HUES64 (cell line): ENCODE data around the gene HLA-DMA.

Experiments used
- H3K27ac ChIP-seq: 2 replicates; pipeline ENCODE4 v1.7.0; 2013; ENCODE audit warnings: low read depth, low read length, inconsistent platforms
- H3K27me3 ChIP-seq: 2 replicates; pipeline ENCODE4 v1.6.1; 2013; ENCODE audit warnings: mild to moderate bottlenecking, low read length; ENCODE audit not compliant: insufficient read depth
- H3K36me3 ChIP-seq: 2 replicates; pipeline ENCODE4 v1.6.1; 2013; ENCODE audit warnings: mild to moderate bottlenecking, low read length; ENCODE audit not compliant: insufficient read depth
- H3K4me1 ChIP-seq: 2 replicates; pipeline ENCODE4 v1.6.1; 2013; ENCODE audit warnings: mild to moderate bottlenecking, low read length, moderate library complexity; ENCODE audit not compliant: insufficient read depth
- H3K4me3 ChIP-seq: 2 replicates; pipeline ENCODE4 v1.5.1; 2013; ENCODE audit warnings: mild to moderate bottlenecking, low read length, moderate library complexity
- H3K9ac ChIP-seq: 2 replicates; pipeline ENCODE4 v1.6.1; 2013; ENCODE audit warnings: mild to moderate bottlenecking, low read depth, low read length
- H3K9me3 ChIP-seq: 2 replicates; pipeline ENCODE4 v1.6.1; 2013; ENCODE audit warnings: low read depth, low read length; ENCODE audit not compliant: insufficient read depth
- WGBS: fragments of 150-250, 120-280 bp; methylation state at CpG from one replicate; pipeline ENCODE4 v1.1.7; 2013; ENCODE audit warnings: missing lambda C conversion rate; 5-methylcytosine and 5-hydroxymethylcytosine counted together

HLA-DMA gene

DNA sequence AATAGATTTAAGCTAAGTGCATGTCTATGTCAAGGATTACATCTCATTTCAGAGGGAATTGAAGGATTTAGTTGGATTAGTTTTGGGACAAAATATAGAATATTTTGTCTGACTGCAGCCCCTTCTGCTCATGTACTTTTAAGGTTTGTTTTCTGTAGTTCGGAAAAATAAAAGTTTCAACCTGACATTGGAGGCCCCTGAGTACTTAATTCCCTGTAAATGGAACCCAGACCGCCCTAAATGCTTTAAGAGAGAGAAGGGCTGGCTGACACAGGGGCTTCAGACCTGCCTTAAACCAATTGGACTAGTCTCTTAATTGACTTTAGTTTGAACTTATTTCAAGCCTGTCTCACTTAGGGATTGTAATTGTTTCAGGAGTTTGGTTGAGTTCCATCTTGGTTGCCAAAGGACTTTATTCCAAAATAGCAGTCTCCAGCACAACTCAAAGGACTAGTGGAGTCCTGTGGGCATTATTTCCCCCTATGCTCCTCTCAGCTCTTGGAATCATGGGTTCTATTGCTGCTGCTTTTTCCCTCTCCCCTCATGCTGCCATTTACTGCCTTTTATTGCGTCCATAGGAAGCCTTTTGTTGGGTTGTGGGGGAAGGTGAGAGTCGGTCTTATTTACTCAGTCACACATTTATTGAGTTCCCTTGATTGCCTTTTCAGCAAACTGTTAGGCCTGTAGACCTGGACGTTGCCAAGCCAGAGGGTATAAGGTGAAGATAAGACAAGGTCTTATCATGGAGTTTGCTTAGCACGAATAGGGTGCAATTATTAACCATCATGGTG lies 30.0 kb upstream of the HLA-DMA start:
- WGBS: 82% methylated on average over 6 of the region's 6 CpGs
- peak overlapping the region; percentile 50; the same call in 1 of the 2 replicates for H3K27ac ChIP-seq
- no peaks in the 10 kb centered on the region; the same call in 1 of the 2 replicates for H3K4me1 ChIP-seq
- no peak overlapping the region for H3K4me3 ChIP-seq
- H3K9me3 ChIP-seq: no peaks in the 10 kb centered on the region
- H3K36me3 ChIP-seq: peaks cover 47% of the 10 kb centered on the region
- no peak overlapping the region for H3K9ac ChIP-seq
- H3K27me3 ChIP-seq: no peaks in the 10 kb centered on the region

DNA sequence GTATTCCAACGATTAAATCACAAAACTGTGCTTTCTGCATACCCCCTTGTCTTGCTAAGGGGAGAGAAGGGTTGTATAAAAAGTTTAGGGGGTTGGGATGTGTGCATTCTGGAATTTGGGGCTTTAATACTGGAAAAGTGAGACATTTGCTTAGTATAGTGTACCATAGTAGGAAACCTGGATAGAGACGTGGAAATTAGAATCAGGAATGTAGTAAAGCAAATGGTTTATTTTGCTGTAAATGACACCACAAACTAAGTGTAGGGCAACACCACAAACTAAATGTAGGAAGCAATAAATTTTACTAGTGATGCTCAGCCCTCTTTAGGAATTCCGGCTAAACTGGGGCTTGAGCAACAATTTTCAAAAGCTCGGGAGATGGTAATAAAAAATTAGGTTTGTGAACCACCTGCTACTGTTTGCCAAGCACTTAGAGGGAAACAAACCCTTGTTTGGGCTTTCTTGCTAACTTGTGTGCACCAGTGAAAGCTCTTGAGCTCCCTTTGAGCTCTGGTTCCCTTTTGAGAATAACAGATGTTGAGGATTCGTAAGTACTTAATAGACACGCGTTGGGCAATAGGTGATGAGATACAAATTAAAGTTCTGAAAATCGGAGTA lies 29.3 kb upstream of the HLA-DMA start:
- H3K9me3 ChIP-seq: no peaks in the 10 kb centered on the region
- no peak overlapping the region; the same call in 1 of the 2 replicates for H3K27ac ChIP-seq
- H3K27me3 ChIP-seq: no peaks in the 10 kb centered on the region
- H3K36me3 ChIP-seq: peaks cover 54% of the 10 kb centered on the region
- 89% methylated on average over 8 of the region's 8 CpGs for WGBS
- H3K9ac ChIP-seq: no peak overlapping the region
- H3K4me3 ChIP-seq: no peak overlapping the region
- H3K4me1 ChIP-seq: no peaks in the 10 kb centered on the region

DNA sequence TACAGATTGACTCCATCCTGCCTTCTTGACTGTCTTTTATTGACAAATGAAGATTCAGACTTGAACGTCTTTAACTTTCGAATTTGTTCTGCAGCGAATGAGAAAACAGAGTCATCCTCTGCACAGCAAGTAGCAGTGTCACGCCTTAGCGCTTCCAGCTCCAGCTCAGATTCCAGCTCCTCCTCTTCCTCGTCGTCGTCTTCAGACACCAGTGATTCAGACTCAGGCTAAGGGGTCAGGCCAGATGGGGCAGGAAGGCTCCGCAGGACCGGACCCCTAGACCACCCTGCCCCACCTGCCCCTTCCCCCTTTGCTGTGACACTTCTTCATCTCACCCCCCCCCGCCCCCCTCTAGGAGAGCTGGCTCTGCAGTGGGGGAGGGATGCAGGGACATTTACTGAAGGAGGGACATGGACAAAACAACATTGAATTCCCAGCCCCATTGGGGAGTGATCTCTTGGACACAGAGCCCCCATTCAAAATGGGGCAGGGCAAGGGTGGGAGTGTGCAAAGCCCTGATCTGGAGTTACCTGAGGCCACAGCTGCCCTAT lies 27.7 kb upstream of the HLA-DMA start:
- Histone ChIP-seq H3K27me3 (no peaks in the 10 kb centered on the region), H3K9ac (no peak overlapping the region), H3K9me3 (no peaks in the 10 kb centered on the region), H3K4me1 (0 out of 2 replicates have a peak, but pooled peaks cover under 1% of the 10 kb centered on the region), H3K27ac (no peak overlapping the region), H3K4me3 (no peak overlapping the region), H3K36me3 (peaks cover 70% of the 10 kb centered on the region)
- 87% methylated on average over 9 of the region's 11 CpGs for WGBS

DNA sequence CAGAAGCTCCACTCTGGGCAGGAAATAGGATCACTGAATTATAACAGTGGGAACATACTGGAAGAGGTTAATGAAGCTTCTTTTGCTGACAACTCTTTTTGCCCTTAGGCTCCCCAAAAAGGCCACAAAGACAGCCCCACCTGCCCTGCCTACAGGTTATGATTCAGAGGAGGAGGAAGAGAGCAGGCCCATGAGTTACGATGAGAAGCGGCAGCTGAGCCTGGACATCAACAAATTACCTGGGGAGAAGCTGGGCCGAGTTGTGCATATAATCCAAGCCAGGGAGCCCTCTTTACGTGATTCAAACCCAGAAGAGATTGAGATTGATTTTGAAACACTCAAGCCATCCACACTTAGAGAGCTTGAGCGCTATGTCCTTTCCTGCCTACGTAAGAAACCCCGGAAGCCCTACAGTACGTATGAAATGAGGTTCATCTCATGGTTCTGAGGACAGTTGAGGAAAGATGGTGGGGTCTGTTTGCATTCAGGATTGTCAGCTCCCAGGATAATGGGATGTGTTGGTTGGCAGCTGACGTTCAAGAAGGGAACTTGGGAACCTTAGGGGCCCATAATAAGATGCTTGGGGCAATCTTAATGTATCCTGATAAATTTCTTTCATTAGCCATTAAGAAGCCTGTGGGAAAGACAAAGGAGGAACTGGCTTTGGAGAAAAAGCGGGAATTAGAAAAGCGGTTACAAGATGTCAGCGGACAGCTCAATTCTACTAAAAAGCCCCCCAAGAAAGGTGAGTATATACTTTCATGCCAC lies 27.0 kb upstream of the HLA-DMA start:
- 95% methylated on average over 12 of the region's 12 CpGs for WGBS
- Histone ChIP-seq H3K36me3 (peaks cover 76% of the 10 kb centered on the region), H3K4me3 (no peak overlapping the region), H3K27ac (no peak overlapping the region; the same call in 1 of the 2 replicates), H3K4me1 (peaks cover 6% of the 10 kb centered on the region; the same call in 1 of the 2 replicates), H3K9ac (no peak overlapping the region), H3K9me3 (no peaks in the 10 kb centered on the region), H3K27me3 (no peaks in the 10 kb centered on the region)

DNA sequence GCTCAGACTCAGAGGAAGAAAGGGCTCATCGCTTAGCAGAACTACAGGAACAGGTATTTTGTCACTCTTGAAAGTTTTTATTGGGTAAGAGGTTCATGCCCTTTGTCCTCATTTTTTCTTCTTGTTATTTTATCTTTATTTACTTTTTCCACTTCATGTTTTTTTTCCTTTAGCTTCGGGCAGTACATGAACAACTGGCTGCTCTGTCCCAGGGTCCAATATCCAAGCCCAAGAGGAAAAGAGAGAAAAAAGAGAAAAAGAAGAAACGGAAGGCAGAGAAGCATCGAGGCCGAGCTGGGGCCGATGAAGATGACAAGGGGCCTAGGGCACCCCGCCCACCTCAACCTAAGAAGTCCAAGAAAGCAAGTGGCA lies 25.0 kb upstream of the HLA-DMA start:
- H3K4me3 ChIP-seq: no peak overlapping the region
- H3K36me3 ChIP-seq: peaks cover 96% of the 10 kb centered on the region
- WGBS: 94% methylated on average over 7 of the region's 7 CpGs
- H3K27me3 ChIP-seq: no peaks in the 10 kb centered on the region
- H3K9ac ChIP-seq: no peak overlapping the region
- H3K27ac ChIP-seq: no peak overlapping the region
- H3K4me1 ChIP-seq: peaks cover 6% of the 10 kb centered on the region; the same call in 1 of the 2 replicates
- no peaks in the 10 kb centered on the region for H3K9me3 ChIP-seq

DNA sequence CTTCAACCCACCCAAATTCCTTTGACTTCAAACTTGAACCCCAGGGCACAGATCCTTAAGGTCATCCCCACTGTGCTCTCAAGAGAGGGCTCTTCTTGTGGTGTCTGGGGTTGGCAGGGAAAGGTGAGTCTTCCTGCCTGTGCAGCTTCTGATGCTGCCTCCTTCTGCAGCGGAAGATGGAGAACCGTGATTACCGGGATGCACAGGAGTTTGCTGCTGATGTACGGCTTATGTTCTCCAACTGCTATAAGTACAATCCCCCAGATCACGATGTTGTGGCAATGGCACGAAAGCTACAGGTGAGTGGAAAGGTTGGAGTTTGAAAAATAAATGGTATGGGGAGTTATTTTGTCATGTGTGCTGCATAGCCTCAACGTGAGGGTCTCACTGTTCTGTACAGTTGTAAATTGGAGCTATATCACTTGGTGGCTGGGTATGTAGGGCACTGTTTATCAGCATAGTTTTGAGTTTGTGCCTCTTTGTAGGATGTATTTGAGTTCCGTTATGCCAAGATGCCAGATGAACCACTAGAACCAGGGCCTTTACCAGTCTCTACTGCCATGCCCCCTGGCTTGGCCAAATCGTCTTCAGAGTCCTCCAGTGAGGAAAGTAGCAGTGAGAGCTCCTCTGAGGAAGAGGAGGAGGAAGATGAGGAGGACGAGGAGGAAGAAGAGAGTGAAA lies 24.5 kb upstream of the HLA-DMA start:
- H3K9ac ChIP-seq: no peak overlapping the region
- no peak overlapping the region for H3K27ac ChIP-seq
- H3K4me3 ChIP-seq: no peak overlapping the region
- H3K36me3 ChIP-seq: peaks cover 100% of the 10 kb centered on the region
- H3K27me3 ChIP-seq: no peaks in the 10 kb centered on the region
- H3K9me3 ChIP-seq: no peaks in the 10 kb centered on the region
- 95% methylated on average over 10 of the region's 10 CpGs for WGBS
- peaks cover 6% of the 10 kb centered on the region; the same call in 1 of the 2 replicates for H3K4me1 ChIP-seq

DNA sequence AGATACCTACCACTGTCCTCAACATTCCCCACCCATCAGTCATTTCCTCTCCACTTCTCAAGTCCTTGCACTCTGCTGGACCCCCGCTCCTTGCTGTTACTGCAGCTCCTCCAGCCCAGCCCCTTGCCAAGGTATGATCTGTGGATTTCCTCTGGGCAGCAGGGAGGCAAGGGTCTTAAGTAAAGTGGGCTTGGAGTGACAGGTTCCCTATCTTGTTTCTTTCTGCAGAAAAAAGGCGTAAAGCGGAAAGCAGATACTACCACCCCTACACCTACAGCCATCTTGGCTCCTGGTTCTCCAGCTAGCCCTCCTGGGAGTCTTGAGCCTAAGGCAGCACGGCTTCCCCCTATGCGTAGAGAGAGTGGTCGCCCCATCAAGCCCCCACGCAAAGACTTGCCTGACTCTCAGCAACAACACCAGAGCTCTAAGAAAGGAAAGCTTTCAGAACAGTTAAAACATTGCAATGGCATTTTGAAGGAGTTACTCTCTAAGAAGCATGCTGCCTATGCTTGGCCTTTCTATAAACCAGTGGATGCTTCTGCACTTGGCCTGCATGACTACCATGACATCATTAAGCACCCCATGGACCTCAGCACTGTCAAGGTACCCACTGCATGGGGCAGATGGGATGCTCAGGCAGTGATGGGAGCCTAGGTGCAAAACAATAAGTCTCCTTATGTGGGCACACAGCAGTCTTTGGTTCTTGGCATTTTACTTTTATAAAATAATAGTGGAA lies 23.6 kb upstream of the HLA-DMA start:
- peaks cover 6% of the 10 kb centered on the region; the same call in 1 of the 2 replicates for H3K4me1 ChIP-seq
- no peak overlapping the region for H3K27ac ChIP-seq
- WGBS: 97% methylated on average over 7 of the region's 7 CpGs
- no peak overlapping the region for H3K9ac ChIP-seq
- peaks cover 94% of the 10 kb centered on the region for H3K36me3 ChIP-seq
- H3K27me3 ChIP-seq: no peaks in the 10 kb centered on the region
- peak overlapping the region; percentile 94; the same call in 1 of the 2 replicates for H3K4me3 ChIP-seq
- no peaks in the 10 kb centered on the region for H3K9me3 ChIP-seq

DNA sequence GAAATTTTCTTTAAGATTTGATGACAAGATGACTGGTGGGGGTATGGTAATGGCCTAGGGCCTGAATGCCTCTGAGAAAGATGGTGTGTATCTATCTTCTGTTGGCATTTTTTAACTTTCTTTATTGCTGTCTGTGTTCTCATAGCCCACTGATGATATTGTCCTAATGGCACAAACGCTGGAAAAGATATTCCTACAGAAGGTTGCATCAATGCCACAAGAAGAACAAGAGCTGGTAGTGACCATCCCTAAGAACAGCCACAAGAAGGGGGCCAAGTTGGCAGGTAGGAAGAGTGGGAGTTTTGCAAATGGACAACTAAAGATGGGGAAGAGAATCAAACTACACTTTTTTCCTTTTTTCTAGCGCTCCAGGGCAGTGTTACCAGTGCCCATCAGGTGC lies 23.0 kb upstream of the HLA-DMA start:
- H3K4me1 ChIP-seq: peaks cover 6% of the 10 kb centered on the region; the same call in 1 of the 2 replicates
- H3K9ac ChIP-seq: no peak overlapping the region
- H3K27ac ChIP-seq: no peak overlapping the region
- H3K9me3 ChIP-seq: no peaks in the 10 kb centered on the region
- WGBS: 96% methylated on average over 2 of the region's 2 CpGs
- H3K36me3 ChIP-seq: peaks cover 92% of the 10 kb centered on the region
- peak overlapping the region; percentile 94 for H3K4me3 ChIP-seq
- no peaks in the 10 kb centered on the region for H3K27me3 ChIP-seq

DNA sequence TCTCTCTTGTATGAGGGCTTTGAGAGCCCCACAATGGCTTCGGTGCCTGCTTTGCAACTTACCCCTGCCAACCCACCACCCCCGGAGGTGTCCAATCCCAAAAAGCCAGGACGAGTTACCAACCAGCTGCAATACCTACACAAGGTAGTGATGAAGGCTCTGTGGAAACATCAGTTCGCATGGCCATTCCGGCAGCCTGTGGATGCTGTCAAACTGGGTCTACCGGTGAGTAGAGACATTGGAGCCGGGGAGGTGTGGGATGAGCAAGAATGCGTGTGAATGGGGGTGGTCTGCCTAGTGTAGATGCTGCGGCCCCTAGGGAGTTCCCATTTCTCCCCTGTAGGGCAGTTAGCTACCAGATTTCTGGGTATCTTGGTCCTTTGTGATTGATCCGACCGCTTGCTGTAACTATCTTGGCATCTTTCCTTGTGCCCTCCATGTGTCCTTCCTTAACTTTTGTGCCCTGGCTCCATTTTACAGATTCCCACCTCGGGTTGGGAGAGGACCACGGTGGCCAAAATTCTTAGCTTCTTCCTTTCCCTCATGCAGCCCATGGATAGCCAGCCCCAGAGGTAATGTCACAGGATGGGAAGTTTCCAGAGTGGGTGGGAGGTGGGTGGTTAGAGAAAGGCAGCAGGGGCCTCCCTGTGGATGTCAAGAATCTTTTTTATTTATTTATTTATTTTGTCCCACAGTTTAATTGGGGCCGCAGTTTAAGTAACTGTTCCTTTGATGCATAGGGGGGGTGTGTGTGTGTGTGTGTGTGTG lies 21.8 kb upstream of the HLA-DMA start:
- H3K36me3 ChIP-seq: peaks cover 81% of the 10 kb centered on the region
- peaks cover 6% of the 10 kb centered on the region; the same call in 1 of the 2 replicates for H3K4me1 ChIP-seq
- peak overlapping the region; percentile 95; the same call in 1 of the 2 replicates for H3K9ac ChIP-seq
- H3K27ac ChIP-seq: no peak overlapping the region
- H3K4me3 ChIP-seq: peak overlapping the region; percentile 94
- WGBS: 32% methylated on average over 14 of the region's 14 CpGs
- H3K9me3 ChIP-seq: no peaks in the 10 kb centered on the region
- H3K27me3 ChIP-seq: no peaks in the 10 kb centered on the region
